Measurements from ENCODE around the gene AKNAD1.
"Not testable (repeated sequence)": the region's sequence is repeated elsewhere in the genome, so short reads cannot be mapped to it uniquely, and the experiment has no call there.

Gene AKNAD1, protein sequence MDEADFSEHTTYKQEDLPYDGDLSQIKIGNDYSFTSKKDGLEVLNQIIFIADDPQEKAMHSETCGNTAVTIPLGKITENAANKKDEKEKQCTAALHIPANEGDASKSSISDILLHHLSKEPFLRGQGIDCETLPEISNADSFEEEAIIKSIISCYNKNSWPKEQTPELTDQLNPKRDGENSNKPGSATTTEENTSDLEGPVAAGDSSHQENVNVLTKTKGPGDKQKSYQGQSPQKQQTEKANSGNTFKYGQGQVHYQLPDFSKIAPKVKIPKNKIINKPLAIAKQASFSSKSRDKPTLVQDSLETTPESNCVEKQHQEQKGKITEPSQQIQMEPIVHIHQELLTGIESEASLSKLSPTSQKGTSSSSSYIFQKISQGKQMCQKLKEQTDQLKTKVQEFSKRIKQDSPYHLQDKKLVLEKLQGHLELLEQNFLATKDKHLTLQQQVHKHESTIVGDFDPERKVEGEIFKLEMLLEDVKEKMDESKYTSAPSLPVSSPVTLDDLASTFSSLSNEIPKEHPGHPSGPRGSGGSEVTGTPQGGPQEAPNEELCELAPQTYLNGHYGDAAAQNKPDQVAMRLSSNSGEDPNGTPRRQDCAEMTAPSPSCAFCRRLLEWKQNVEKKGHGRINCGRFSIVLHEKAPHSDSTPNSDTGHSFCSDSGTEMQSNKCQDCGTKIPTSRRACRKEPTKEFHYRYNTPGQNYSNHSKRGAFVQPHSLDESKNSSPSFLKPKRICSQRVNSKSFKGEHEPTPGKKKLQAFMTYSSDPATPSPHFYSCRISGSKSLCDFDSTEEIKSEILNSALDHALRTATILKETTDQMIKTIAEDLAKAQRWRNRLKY

DNA sequence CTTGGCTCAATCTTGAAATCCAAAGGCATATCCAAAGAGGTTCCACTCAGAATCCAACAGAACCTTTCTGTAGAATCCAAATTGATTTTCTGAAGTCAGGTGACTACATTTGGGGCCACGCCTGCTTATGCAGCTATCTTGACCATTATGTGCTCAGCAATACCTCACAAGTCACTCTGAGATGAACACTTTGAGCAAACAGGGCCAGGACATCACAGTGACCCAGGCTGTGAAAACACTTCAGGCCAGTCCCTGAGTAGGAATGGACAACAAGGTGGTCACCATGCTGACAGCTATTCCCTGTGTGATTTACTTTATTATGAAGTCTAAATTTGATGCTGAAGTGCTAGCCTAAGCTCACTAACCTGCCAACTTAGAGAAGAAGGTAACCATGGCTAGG is at the start of gene AKNAD1:
TSS of gene AKNAD1 (minus strand) at position 101 of the 400 bp plus-strand sequence. CDS start 4,430 bp downstream, outside the sequence.
- DNase-seq (ENCODE audit: low read depth in 2 of 2): no peak

DNA sequence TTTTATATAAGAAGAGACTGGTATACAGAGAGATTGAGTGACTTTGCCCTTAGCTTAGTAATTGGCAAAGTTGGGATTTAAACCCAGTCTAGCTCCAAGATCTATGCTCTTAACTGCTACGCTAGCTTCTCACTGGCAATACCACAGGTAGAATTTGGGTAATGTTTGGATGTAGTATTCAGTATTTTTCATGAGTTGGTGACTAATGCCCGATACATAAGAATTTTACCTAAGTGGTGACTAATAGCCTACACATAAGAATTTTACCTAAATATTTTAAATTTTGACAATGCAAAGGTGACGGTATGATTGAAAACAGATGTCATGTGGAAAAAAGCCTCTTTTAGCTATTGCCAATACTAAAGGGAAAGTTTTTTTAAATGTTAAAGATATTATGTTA is 44.2 kb upstream of the AKNAD1 start:
- no peak for DNase-seq (ENCODE audit: low read depth in 2 of 2)

DNA sequence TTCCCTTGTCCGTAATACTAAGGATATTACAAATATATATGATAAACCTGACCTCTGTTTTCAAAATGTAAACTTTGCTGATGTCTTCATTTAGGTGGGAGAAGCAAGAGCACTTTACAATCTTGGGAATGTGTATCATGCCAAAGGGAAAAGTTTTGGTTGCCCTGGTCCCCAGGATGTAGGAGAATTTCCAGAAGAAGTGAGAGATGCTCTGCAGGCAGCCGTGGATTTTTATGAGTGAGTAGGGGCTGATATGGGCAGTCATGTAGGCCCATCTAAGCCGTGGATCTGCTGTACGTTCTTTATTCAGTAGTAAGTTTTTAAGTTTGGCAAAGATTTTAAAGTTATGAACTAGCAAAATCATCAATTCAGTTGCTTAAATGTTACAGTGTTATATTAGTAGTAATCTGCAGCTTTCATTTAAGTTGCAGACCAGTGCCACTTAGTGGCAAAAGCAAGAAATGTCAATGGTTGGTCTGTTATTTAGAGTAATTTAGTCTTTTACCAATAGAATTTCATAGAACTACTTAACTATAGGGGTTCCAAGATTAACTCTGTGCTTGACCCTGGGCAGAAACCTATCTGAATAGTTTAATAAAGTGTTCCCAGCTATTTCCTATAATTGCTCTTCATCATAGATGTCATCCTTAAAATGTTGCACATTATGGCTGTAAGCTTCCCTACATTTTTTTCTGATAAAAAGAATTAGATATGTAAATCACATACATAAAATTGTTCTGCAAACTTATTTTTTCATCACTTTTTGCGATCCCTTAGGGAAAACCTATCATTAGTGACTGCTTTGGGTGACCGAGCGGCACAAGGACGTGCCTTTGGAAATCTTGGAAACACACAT is 41.2 kb upstream of the AKNAD1 start:
- no peak for DNase-seq (ENCODE audit: low read depth in 2 of 2)

DNA sequence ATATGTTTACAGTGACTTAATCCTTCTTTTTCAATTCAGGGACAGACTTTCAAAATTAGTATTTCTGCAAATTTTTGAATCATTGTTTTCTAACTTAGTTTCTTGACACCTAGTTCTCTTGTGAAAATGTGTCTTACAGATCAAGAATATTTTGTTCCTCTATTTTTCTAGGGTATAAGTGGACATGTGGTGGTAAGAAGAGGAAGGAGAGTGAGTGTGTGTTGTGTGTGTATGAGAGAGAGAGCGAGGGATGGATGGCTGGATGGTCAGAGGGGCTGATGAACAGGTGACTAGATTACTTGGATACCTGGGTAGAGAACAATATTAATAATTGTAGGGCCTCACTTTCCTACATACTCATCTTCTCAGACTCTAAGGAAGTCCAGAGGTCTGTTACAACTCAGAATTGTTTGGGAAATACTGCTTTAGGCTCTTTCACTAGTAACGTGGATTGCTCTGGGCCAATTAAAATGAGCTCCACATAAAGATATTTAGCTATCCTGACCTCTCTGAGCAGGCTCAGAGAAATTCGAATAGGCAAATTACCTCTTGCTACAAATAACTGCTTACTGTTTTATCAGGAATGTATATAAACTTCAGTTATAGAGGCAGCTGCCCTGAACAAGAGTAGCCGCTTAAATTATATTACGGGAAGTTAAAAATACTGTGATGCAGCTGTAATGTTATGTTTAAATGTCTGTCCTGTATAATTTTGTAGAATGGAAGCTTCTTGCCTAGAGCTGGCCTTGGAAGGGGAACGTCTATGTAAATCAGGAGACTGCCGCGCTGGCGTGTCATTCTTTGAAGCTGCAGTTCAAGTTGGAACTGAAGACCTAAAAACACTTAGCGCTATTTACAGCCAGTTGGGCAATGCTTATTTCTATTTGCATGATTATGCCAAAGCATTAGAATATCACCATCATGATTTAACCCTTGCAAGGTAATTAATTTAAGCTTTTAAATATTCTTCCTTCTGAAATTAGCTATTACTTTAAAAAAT is 39.6 kb upstream of the AKNAD1 start:
- no peak for DNase-seq (ENCODE audit: low read depth in 2 of 2)

DNA sequence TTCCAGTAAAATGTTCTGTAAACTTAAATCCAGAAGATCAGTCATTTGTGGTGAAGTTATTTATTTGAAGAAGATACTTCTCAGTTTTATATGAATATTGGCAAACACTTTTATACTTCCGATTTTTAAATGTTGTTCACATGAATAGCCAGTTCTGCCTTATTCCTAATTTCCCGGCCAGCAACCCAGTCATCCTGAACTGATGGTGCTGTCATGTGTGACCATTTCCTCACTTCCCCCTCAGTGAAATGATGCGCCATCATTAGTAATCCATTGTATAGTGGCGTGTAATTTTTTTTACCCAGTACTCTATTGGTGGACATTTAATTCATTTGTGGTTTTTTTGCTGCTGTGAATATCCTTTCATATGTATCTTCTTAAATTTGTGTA is 36.2 kb upstream of the AKNAD1 start:
- DNase-seq (ENCODE audit: low read depth in 2 of 2): no peak

DNA sequence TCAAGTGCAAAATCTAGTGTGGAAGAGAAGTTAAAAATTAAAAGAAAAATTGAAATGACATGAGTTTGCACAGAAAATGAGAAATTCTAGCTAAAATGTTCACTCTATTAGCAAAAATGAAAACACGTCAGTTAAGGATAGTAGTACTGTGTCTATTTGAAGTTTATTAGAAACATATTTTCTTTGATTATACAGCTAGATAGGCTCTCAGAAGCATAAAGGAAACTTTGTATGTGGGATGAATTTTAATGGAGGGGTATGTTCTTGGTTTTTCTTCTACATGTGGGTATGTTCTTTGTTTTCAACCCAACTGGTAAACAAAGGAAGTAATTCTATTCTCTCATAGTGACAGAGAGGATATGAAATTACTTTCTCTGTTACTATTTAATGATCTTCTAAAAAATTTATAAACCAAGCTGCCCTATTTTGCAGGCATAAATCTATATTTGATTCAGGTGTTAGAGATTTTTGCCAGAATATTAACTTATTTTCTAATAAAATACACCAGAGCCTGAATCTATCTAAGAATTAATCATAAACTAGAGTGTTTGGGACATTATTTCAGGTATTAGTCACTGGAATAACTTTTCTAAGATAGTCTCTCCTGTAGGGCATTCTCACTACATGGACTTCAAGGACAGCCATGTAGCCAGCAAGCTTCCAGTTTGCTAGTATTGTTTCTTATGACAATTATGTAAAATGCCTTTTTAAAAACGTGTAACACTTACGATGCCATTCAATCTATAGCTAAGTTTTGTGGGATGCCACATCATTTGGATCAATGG is 35.7 kb upstream of the AKNAD1 start:
- DNase-seq (ENCODE audit: low read depth in 2 of 2): no peak

DNA sequence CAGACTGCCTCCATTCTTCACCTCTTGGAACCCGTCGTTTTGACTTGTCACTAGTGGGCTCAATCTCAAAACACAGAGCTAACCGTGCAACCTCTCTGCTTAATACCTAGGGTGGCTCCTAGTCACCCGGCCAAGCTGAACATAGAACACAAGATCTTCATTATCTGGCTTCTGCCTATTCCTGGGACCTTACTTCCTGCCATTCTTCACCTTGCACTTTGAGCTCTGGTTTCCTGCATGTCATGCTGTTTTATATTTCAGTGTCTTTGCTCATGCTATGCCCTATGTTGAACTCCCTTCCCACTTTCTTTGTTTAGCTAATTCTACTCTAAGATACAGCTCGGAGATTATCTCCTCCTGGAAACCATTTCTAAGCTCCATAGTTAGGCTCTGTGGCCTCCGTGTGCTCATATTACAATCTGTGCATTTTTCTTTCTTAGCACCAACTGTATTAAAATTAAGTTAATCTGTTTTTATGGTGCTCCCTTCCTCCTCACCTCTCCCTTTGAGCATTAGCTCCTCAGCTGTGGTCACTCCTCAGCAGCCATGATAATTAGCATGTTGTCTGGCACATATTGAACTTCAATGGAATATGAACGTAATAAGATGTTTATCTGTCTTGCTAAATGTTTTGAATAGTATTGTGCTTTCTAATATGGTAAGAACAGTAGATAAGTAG is 33.0 kb upstream of the AKNAD1 start:
- DNase-seq (ENCODE audit: low read depth in 2 of 2): no peak

DNA sequence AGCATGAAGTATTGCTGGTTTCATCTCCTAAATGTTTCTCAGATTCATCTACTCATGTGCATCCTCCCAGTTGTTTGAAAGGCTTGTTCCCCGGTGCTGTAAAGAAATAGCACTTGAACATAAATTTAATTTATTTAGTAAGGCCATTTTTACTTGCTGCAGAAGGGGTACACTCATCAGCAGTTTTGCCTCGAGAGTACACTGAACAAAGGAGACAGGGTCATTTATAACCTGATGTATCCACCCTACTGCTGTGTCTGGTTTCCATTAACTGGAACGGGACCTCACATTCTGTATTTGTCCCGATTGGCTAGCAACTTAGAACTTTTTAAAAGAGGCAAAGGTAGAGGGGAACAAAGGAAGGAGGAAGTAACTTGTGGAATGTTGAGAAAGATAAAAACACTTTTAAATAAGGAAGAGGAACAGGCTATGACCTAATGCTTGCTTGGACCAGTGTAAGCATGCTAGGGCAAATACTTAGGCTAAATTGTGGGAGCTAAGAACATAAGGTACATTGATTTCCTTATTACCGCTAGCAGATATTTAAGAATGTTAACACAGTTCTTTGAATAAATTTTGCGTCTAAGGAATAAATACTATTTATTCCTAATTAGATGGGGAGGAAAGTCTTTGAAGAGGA is 32.2 kb upstream of the AKNAD1 start:
- not testable (repeated sequence) for DNase-seq (ENCODE audit: low read depth in 2 of 2)

DNA sequence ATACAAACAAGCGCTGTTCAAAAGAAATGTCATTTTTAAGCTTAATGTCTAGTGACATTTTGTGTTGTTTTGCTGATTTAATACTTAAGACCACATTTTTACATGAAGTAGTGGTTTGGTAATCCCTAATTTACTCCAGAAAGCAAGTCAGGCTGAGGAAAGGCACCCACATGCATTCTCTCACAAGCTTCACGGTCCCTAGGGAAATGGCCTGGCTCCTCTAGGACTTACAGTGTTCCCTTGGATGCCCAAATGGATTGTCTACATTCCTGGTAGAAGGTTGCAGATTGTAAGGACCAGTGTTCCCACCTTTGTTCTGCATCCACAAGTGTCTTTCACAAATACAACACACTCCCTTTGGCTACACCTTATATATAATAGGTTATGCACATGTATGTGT is 29.4 kb upstream of the AKNAD1 start:
- no peak for DNase-seq (ENCODE audit: low read depth in 2 of 2)

DNA sequence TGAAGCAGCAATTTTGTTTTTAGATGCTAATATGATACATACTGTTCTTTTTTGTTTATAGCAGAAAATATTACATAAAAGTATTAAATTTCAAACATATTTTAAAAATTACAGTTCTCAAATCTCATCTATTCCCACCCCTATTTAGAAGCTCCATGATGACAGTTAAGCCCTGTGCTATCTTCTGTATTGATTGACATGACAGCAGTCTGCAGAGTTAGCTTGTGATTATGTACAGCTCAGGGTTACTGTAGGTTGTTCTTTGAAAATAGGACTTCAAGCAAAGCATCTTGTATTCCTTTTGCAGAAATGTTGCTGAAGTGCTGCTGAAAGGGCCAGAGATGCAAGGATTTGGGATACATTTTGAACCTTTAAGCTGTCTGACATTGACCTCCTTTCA is 28.1 kb upstream of the AKNAD1 start:
- DNase-seq (ENCODE audit: low read depth in 2 of 2): no peak

DNA sequence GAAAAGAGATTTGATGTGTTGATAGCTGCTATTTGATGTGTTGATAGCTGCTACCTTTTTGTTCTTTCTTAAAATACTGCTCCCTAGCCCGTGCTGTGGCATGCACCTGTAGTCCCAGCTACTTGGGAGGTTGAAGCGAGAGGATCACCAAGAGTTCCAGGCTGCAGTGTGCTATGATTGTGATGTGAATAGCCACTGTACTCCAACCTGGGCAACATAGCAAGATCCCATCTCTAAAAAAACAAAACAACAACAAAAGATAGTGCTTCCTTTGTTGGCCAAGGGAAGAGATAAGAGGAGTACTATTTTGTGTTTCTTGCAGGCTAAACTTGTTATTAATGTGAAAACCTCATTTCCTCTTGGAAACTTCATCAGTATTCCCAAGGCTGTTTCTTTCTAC is 25.9 kb upstream of the AKNAD1 start:
- no peak for DNase-seq (ENCODE audit: low read depth in 2 of 2)

DNA sequence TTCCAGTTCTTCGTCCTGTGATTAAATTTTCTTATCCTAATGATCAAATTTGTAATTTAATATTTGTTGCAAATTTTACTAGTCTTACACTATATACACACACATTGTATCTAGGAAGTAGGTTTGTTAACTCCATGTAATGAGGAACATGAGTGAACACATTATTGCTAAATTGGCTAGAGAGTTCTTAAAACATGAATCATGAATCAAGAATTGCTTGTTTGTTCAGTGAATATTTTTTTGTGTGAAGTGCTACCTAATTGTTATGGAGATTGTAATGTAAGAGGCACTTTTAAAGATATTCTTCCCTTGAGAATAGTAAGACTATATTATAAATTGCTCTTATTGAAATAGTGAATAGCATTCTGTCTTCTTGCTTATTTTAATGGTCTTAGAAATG is 24.5 kb upstream of the AKNAD1 start:
- no peak for DNase-seq (ENCODE audit: low read depth in 2 of 2)

DNA sequence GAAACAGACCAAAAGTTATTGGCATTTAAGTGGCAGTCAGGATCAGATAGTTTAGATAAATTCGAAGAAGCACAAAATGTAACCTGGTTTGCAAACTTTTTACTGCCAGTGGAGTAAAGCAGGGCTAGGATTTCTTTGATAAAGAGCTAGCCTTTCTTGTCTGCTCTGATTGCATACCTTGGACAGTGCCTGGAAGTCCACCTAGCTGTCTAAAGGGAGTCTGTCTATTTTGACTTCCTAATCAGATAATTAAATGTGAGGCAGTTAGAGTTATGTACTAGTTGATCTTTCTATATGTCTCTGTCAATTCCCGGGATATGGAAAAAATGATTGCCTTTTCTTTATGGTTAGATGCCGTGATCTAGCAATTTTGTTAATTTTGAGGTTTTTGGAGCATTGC is 24.0 kb upstream of the AKNAD1 start:
- DNase-seq (ENCODE audit: low read depth in 2 of 2): no peak

DNA sequence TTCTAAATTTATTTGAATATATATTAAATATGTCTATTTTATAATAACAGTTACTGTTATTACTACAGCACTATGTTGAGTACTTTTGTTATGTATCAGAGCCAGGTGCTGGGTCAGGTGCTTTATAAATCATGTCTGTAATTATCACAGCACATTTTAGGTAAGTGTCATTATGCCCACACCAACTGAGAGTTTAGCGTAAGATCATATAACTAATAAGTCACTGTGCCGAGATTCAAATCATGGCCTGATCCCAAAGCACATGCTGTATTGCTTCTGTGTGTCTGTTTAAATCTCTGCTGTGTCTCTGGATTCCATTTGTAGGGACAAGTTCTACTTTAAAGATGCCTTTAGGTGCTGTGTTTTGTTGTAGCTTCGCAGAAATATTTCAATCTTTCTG is 21.8 kb upstream of the AKNAD1 start:
- DNase-seq (ENCODE audit: low read depth in 2 of 2): no peak

DNA sequence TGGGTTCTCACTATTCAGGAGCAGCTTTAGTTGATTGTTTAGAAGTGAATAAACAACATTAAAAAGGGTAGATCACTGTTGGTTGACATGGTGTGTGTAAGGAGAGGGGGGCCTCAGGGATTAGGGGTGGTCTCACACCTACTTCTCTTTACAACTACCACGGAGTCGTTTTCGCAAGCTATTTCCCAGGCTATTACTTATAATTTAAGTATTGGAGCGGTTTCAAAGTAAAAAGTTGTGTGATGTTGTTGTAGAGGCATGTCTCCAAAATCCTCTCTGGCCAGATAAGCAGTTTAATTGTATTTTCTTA is 21.2 kb upstream of the AKNAD1 start:
- DNase-seq (ENCODE audit: low read depth in 2 of 2): no peak

DNA sequence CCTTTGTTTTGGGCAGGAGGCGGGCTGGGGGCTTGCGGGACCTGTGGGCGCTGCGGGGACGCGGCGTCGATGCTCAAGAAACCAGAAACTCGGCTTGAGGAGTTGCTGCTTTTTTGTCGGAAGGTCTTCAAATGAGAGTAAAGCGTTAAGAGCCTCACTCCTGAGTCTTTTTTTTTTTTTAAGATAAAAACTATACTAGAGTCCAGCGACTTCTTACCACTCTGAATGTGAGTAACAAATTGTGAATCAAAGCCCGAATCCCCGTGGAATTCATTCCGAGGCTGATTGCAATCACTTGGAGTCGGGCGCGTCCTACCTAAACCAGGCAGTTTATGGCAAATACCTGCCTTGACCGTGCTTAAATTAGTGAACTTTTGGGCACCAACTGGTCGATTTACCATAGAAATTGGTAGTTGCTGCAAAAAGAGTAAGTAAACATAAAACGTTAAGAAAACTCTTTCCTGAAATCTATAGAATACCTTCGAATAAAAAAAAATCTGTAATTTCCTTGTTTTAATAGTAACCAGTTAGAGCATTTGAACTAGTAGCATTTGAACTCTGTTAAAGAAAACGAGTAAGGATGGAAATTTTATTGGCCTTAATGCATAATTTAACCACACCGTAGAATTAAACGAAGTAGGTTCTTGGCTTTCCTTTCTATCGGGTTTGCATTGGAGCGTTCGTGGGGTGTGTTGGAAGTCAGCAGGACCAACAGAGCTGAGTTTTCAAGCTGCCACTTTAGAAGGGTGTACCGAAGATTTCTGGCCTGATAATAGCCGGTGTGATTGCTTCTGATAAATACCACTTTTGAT is 20.7 kb upstream of the AKNAD1 start:
- no peak for DNase-seq (ENCODE audit: low read depth in 2 of 2)

DNA sequence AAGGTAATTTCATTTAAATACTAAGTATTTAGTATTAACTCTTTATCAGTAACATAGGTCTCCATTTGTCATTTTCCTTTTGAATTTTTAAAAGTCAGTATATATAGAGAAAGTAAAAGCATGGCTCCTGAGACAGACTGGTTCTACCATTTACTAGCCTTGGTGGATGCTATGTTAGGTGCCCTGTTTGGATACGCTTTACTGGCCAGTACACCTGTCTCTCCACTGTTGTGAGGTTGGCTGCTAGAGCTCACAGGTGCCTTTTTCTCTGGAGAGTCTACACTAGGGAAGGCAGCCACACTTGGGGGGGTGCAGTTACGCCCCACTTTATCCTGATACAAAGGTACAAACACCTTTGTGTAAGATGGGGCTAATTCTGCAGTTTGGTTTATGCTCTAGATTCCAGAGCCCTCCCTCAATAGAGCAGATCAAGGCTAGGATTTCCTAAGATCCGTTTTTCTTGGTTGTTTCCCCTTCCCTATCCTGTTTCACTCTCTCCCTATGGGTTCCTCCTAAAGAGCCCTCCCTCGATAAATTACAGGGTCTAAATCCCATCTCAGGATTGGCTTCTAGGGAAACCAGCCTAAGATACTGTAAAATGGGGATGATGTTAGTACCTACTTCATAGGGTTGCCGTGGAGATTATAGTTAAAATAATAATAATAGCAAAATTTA is 14.3 kb upstream of the AKNAD1 start:
- no peak for DNase-seq (ENCODE audit: low read depth in 2 of 2)

Measured in stimulated activated CD8-positive, alpha-beta memory T cell treated with anti-CD3 and anti-CD28 coated beads, Interleukin-7, amount 100 ng/mL, for 4 hours (primary cell).